ENCODE data around the gene WDR1.

DNA sequence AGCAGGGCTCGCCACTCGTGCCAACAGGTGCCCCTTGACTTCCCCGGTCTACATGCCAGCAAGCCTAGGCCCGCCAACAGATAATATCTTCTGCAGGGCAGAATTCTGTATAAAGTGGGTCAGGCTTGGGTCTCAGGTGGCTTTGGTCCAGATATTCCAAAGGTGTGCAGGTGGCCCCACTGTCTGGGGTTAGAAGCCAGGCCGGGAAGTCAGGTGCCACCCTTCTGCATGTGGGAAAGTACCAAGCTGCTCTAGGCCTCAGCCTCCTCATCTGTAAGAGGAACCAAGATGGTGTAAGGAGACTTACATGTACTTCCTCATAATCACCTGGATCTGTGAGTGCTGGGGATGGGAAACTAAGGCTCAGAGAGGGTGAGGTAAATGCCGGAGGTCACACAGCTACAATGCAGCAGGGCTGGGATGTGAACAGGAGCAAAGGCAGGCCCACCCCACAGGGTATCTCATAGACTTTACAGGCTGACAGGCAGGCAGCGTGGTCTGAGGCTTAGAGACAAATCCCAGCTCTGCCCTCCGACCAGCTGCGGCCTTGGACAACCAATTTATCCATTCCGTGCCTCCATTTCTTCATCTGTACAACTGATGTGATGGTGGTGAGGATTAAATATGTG is 35.9 kb downstream of the WDR1 start:
- TF ChIP-seq OSR1 (CRISPR knock-in tag; IDR thresholded peaks at IDR 0.05) (no peak), TOX (CRISPR knock-in tag; IDR thresholded peaks at IDR 0.05; ENCODE audit: borderline replicate concordance) (no peak), ZFP30 (CRISPR knock-in tag; IDR thresholded peaks at IDR 0.05) (no peak), SNAI2 (CRISPR knock-in tag; IDR thresholded peaks at IDR 0.05) (no peak), RARB (CRISPR knock-in tag; IDR thresholded peaks at IDR 0.05) (no peak), ZNF565 (CRISPR knock-in tag; conservative IDR thresholded peaks at IDR 0.05; ENCODE audit: low read depth) (no peak), ZFP3 (CRISPR knock-in tag; IDR thresholded peaks at IDR 0.05) (no peak), BACH2 (CRISPR knock-in tag; IDR thresholded peaks at IDR 0.05; ENCODE audit: borderline replicate concordance) (no peak), ESRRG (CRISPR knock-in tag; IDR thresholded peaks at IDR 0.05) (no peak), ZNF8 (CRISPR knock-in tag; IDR thresholded peaks at IDR 0.05) (no peak)
- TF ChIP-seq, protein P1, sequence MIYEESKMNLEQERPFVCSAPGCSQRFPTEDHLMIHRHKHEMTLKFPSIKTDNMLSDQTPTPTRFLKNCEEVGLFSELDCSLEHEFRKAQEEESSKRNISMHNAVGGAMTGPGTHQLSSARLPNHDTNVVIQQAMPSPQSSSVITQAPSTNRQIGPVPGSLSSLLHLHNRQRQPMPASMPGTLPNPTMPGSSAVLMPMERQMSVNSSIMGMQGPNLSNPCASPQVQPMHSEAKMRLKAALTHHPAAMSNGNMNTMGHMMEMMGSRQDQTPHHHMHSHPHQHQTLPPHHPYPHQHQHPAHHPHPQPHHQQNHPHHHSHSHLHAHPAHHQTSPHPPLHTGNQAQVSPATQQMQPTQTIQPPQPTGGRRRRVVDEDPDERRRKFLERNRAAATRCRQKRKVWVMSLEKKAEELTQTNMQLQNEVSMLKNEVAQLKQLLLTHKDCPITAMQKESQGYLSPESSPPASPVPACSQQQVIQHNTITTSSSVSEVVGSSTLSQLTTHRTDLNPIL (CRISPR knock-in tag; IDR thresholded peaks at IDR 0.05; ENCODE audit: low read depth): no peak
